ENCODE measurements around the gene TARBP2. TPM values are rescaled to one million over a fixed set of nuclear protein-coding genes. Genes with fewer than 3 reads are reported as not detected.

The TARBP2 gene
- 10 to 100 TPM; 21.7 to 44.0 TPM for total RNA-seq

- H3K4me3 Mint-ChIP-seq: peak within 1 kb of the TSS; percentile 86
- H3K9me3 Mint-ChIP-seq: no peaks in the 10 kb centered on the region
- ATAC-seq (replicated peaks): peak; percentile 87
- H3K27me3 Mint-ChIP-seq: no peaks in the 10 kb centered on the region
- peaks cover 10% of the 10 kb centered on the region for H3K4me1 Mint-ChIP-seq
- H3K27ac Mint-ChIP-seq: peak within 1 kb of the TSS; percentile 85
- peaks cover 19% of the 10 kb centered on the region for H3K36me3 Mint-ChIP-seq (ENCODE audit: low read depth)
Measured at GRCh38 chr12:53500776-53501614, at the start of gene TARBP2. Gene TARBP2 (plus strand): TSS chr12:53501283. CDS start chr12:53501409, 126 bp downstream.

- Mint-ChIP-seq H3K27ac (peak within 1 kb of the TSS; percentile 87), H3K9me3 (no peaks in the 10 kb centered on the region), H3K4me3 (peak within 1 kb of the TSS; percentile 80), H3K4me1 (peaks cover 28% of the 10 kb centered on the region), H3K36me3 (ENCODE audit: low read depth) (peaks cover 72% of the 10 kb centered on the region), H3K27me3 (no peaks in the 10 kb centered on the region)
- peak; percentile 97 for ATAC-seq (replicated peaks)
Measured at GRCh38 chr12:53451661-53452158, 49.4 kb upstream of the TARBP2 start, which contains the start of gene PCBP2. Gene PCBP2 (plus strand): TSS chr12:53452102. CDS start chr12:53454801, 2,699 bp downstream.

- peaks cover 28% of the 10 kb centered on the region for H3K4me1 Mint-ChIP-seq
- peaks cover 74% of the 10 kb centered on the region for H3K36me3 Mint-ChIP-seq (ENCODE audit: low read depth)
- H3K4me3 Mint-ChIP-seq: peak overlapping the region; percentile 80
- peak overlapping the region; percentile 87 for H3K27ac Mint-ChIP-seq
- H3K27me3 Mint-ChIP-seq: no peaks in the 10 kb centered on the region
- peak; percentile 37 for ATAC-seq (replicated peaks)
- H3K9me3 Mint-ChIP-seq: no peaks in the 10 kb centered on the region
Measured at GRCh38 chr12:53452159-53453077, 48.7 kb upstream of the TARBP2 start.

GRCh38 chr12:53453953-53454640 lies 47.0 kb upstream of the TARBP2 start:
- peaks cover 74% of the 10 kb centered on the region for H3K36me3 Mint-ChIP-seq (ENCODE audit: low read depth)
- H3K27ac Mint-ChIP-seq: peak overlapping the region; percentile 87
- no peaks in the 10 kb centered on the region for H3K27me3 Mint-ChIP-seq
- no peaks in the 10 kb centered on the region for H3K9me3 Mint-ChIP-seq
- H3K4me3 Mint-ChIP-seq: peak overlapping the region; percentile 80
- ATAC-seq (replicated peaks): no peak
- peaks cover 31% of the 10 kb centered on the region for H3K4me1 Mint-ChIP-seq

- peak overlapping the region; percentile 80 for H3K4me3 Mint-ChIP-seq
- H3K9me3 Mint-ChIP-seq: no peaks in the 10 kb centered on the region
- H3K27me3 Mint-ChIP-seq: no peaks in the 10 kb centered on the region
- H3K4me1 Mint-ChIP-seq: peaks cover 33% of the 10 kb centered on the region
- peak overlapping the region; percentile 87 for H3K27ac Mint-ChIP-seq
- no peak for ATAC-seq (replicated peaks)
- peaks cover 76% of the 10 kb centered on the region for H3K36me3 Mint-ChIP-seq (ENCODE audit: low read depth)
Measured at GRCh38 chr12:53454707-53455106, 46.4 kb upstream of the TARBP2 start.

- H3K27me3 Mint-ChIP-seq: no peaks in the 10 kb centered on the region
- no peak for ATAC-seq (replicated peaks)
- no peak overlapping the region for H3K27ac Mint-ChIP-seq
- H3K36me3 Mint-ChIP-seq (ENCODE audit: low read depth): peaks cover 97% of the 10 kb centered on the region
- H3K4me1 Mint-ChIP-seq: peaks cover 38% of the 10 kb centered on the region
- H3K4me3 Mint-ChIP-seq: no peak overlapping the region
- no peaks in the 10 kb centered on the region for H3K9me3 Mint-ChIP-seq
Measured at GRCh38 chr12:53456654-53457366, 44.3 kb upstream of the TARBP2 start.

- Mint-ChIP-seq H3K4me3 (no peak overlapping the region), H3K27ac (no peak overlapping the region), H3K4me1 (peaks cover 37% of the 10 kb centered on the region), H3K36me3 (ENCODE audit: low read depth) (peaks cover 100% of the 10 kb centered on the region), H3K27me3 (no peaks in the 10 kb centered on the region), H3K9me3 (no peaks in the 10 kb centered on the region)
- ATAC-seq (replicated peaks): no peak
Measured at GRCh38 chr12:53459097-53459496, 42.0 kb upstream of the TARBP2 start.

GRCh38 chr12:53461059-53461458 lies 40.0 kb upstream of the TARBP2 start:
- ATAC-seq (replicated peaks): no peak
- Mint-ChIP-seq H3K27me3 (no peaks in the 10 kb centered on the region), H3K36me3 (ENCODE audit: low read depth) (peaks cover 100% of the 10 kb centered on the region), H3K4me3 (no peak overlapping the region), H3K4me1 (peaks cover 29% of the 10 kb centered on the region), H3K9me3 (no peaks in the 10 kb centered on the region), H3K27ac (peak overlapping the region; percentile 80)

- H3K36me3 Mint-ChIP-seq (ENCODE audit: low read depth): peaks cover 100% of the 10 kb centered on the region
- no peaks in the 10 kb centered on the region for H3K27me3 Mint-ChIP-seq
- no peak overlapping the region for H3K4me3 Mint-ChIP-seq
- no peaks in the 10 kb centered on the region for H3K9me3 Mint-ChIP-seq
- ATAC-seq (replicated peaks): no peak
- H3K27ac Mint-ChIP-seq: no peak overlapping the region
- H3K4me1 Mint-ChIP-seq: peaks cover 33% of the 10 kb centered on the region
Measured at GRCh38 chr12:53461591-53461990, 39.5 kb upstream of the TARBP2 start.

GRCh38 chr12:53462935-53463334 lies 38.1 kb upstream of the TARBP2 start:
- peaks cover 38% of the 10 kb centered on the region for H3K4me1 Mint-ChIP-seq
- ATAC-seq (replicated peaks): no peak

GRCh38 chr12:53463802-53464560 lies 37.1 kb upstream of the TARBP2 start:
- no peaks in the 10 kb centered on the region for H3K27me3 Mint-ChIP-seq
- H3K27ac Mint-ChIP-seq: peak overlapping the region; percentile 6
- peaks cover 37% of the 10 kb centered on the region for H3K4me1 Mint-ChIP-seq
- H3K36me3 Mint-ChIP-seq (ENCODE audit: low read depth): peaks cover 100% of the 10 kb centered on the region
- H3K9me3 Mint-ChIP-seq: no peaks in the 10 kb centered on the region
- no peak overlapping the region for H3K4me3 Mint-ChIP-seq
- ATAC-seq (replicated peaks): peak; percentile 39

More at GRCh38 chr12:53462935-53463334, 38.1 kb upstream of the TARBP2 start:
- H3K27ac Mint-ChIP-seq: peak overlapping the region; percentile 48
- no peaks in the 10 kb centered on the region for H3K27me3 Mint-ChIP-seq
- no peak overlapping the region for H3K4me3 Mint-ChIP-seq
- no peaks in the 10 kb centered on the region for H3K9me3 Mint-ChIP-seq
- peaks cover 100% of the 10 kb centered on the region for H3K36me3 Mint-ChIP-seq (ENCODE audit: low read depth)

GRCh38 chr12:53464685-53465418 lies 36.2 kb upstream of the TARBP2 start:
- Mint-ChIP-seq H3K36me3 (ENCODE audit: low read depth) (peaks cover 100% of the 10 kb centered on the region), H3K27ac (peak overlapping the region; percentile 76), H3K4me3 (no peak overlapping the region), H3K4me1 (peaks cover 34% of the 10 kb centered on the region), H3K27me3 (no peaks in the 10 kb centered on the region), H3K9me3 (no peaks in the 10 kb centered on the region)
- no peak for ATAC-seq (replicated peaks)

Measured in activated T-helper 17 cell treated with anti-CD3 and anti-CD28 coated beads, Interleukin-2, amount 50 U/mL, for 72 hours (primary cell).